T-helper 1 cell treated with Interleukin-12 subunit alpha and Interleukin-12 subunit beta and Interleukin-4 antibody, amounts not matched to agents 30 μg/mL and 1 μg/mL, for 36 hours (primary cell): ENCODE measurements around the gene CCDC50.

Experiments used
- H3K27ac Mint-ChIP-seq: one replicate; pipeline ENCODE4 v1.8.0; 2021; ENCODE audit warnings: mild to moderate bottlenecking, mixed read lengths
- H3K27me3 Mint-ChIP-seq: one replicate; pipeline ENCODE4 v1.8.0; 2021; ENCODE audit warnings: low read depth, mixed read lengths
- H3K36me3 Mint-ChIP-seq: one replicate; pipeline ENCODE4 v1.8.0; 2021; ENCODE audit warnings: low read depth, mixed read lengths
- H3K4me1 Mint-ChIP-seq: one replicate; pipeline ENCODE4 v1.8.0; 2021; ENCODE audit warnings: low read depth, mixed read lengths
- H3K4me3 Mint-ChIP-seq: one replicate; pipeline ENCODE4 v1.8.0; 2021; ENCODE audit warnings: mild to moderate bottlenecking, moderate library complexity, mixed read lengths
- H3K9me3 Mint-ChIP-seq: one replicate; pipeline ENCODE4 v1.8.0; 2021; ENCODE audit warnings: mixed read lengths

The CCDC50 gene

GRCh38 chr3:191331388-191331787 lies 2.2 kb downstream of the CCDC50 start:
- Mint-ChIP-seq H3K36me3 (no peaks in the 10 kb centered on the region), H3K27me3 (peaks cover 19% of the 10 kb centered on the region), H3K27ac (no peak overlapping the region), H3K4me3 (peak overlapping the region; percentile 75), H3K9me3 (no peaks in the 10 kb centered on the region), H3K4me1 (peaks cover 16% of the 10 kb centered on the region)

GRCh38 chr3:191333298-191333880 lies 4.2 kb downstream of the CCDC50 start:
- peaks cover 15% of the 10 kb centered on the region for H3K27me3 Mint-ChIP-seq
- no peaks in the 10 kb centered on the region for H3K36me3 Mint-ChIP-seq
- H3K4me1 Mint-ChIP-seq, result peaks cover 14% of the 10 kb centered on the region
- H3K9me3 Mint-ChIP-seq, result no peaks in the 10 kb centered on the region
- no peak overlapping the region for H3K4me3 Mint-ChIP-seq
- H3K27ac Mint-ChIP-seq, result no peak overlapping the region

GRCh38 chr3:191334346-191334893 lies 5.2 kb downstream of the CCDC50 start:
- peaks cover 9% of the 10 kb centered on the region for H3K27me3 Mint-ChIP-seq
- H3K4me3 Mint-ChIP-seq, result no peak overlapping the region
- H3K9me3 Mint-ChIP-seq, result no peaks in the 10 kb centered on the region
- peaks cover 10% of the 10 kb centered on the region for H3K4me1 Mint-ChIP-seq
- no peak overlapping the region for H3K27ac Mint-ChIP-seq
- no peaks in the 10 kb centered on the region for H3K36me3 Mint-ChIP-seq

GRCh38 chr3:191336833-191337232 lies 7.6 kb downstream of the CCDC50 start:
- Mint-ChIP-seq H3K4me3 (no peak overlapping the region), H3K27ac (no peak overlapping the region), H3K9me3 (no peaks in the 10 kb centered on the region), H3K4me1 (peaks cover 3% of the 10 kb centered on the region), H3K36me3 (no peaks in the 10 kb centered on the region), H3K27me3 (no peaks in the 10 kb centered on the region)

- no peaks in the 10 kb centered on the region for H3K36me3 Mint-ChIP-seq
- H3K4me1 Mint-ChIP-seq, result peaks cover 3% of the 10 kb centered on the region
- no peak overlapping the region for H3K27ac Mint-ChIP-seq
- no peaks in the 10 kb centered on the region for H3K9me3 Mint-ChIP-seq
- no peak overlapping the region for H3K4me3 Mint-ChIP-seq
- no peaks in the 10 kb centered on the region for H3K27me3 Mint-ChIP-seq
These were observed 8.9 kb downstream of the CCDC50 start for GRCh38 chr3:191338177-191338488.

GRCh38 chr3:191339316-191339917 lies 10.2 kb downstream of the CCDC50 start:
- no peak overlapping the region for H3K4me3 Mint-ChIP-seq
- H3K36me3 Mint-ChIP-seq, result no peaks in the 10 kb centered on the region
- H3K27ac Mint-ChIP-seq, result no peak overlapping the region

GRCh38 chr3:191340351-191340750 lies 11.2 kb downstream of the CCDC50 start:
- H3K36me3 Mint-ChIP-seq, result no peaks in the 10 kb centered on the region
- H3K27ac Mint-ChIP-seq, result no peak overlapping the region
- no peaks in the 10 kb centered on the region for H3K9me3 Mint-ChIP-seq
- no peak overlapping the region for H3K4me3 Mint-ChIP-seq
- no peaks in the 10 kb centered on the region for H3K4me1 Mint-ChIP-seq
- H3K27me3 Mint-ChIP-seq, result no peaks in the 10 kb centered on the region

More at GRCh38 chr3:191339316-191339917, 10.2 kb downstream of the CCDC50 start:
- Mint-ChIP-seq H3K9me3 (no peaks in the 10 kb centered on the region), H3K27me3 (no peaks in the 10 kb centered on the region), H3K4me1 (no peaks in the 10 kb centered on the region)

- Mint-ChIP-seq H3K4me1 (no peaks in the 10 kb centered on the region), H3K36me3 (no peaks in the 10 kb centered on the region), H3K9me3 (no peaks in the 10 kb centered on the region), H3K4me3 (no peak overlapping the region), H3K27me3 (no peaks in the 10 kb centered on the region), H3K27ac (no peak overlapping the region)
These were observed 11.8 kb downstream of the CCDC50 start for GRCh38 chr3:191340966-191341365.

- Mint-ChIP-seq H3K4me1 (no peaks in the 10 kb centered on the region), H3K36me3 (no peaks in the 10 kb centered on the region), H3K4me3 (no peak overlapping the region), H3K9me3 (no peaks in the 10 kb centered on the region), H3K27ac (no peak overlapping the region), H3K27me3 (no peaks in the 10 kb centered on the region)
These were observed 12.8 kb downstream of the CCDC50 start for GRCh38 chr3:191342006-191342405.

- Mint-ChIP-seq H3K4me1 (no peaks in the 10 kb centered on the region), H3K9me3 (no peaks in the 10 kb centered on the region), H3K27ac (no peak overlapping the region)
These were observed 13.2 kb downstream of the CCDC50 start for GRCh38 chr3:191342411-191342810.

GRCh38 chr3:191343115-191343514 lies 13.9 kb downstream of the CCDC50 start:
- no peaks in the 10 kb centered on the region for H3K4me1 Mint-ChIP-seq
- H3K27me3 Mint-ChIP-seq, result no peaks in the 10 kb centered on the region
- no peaks in the 10 kb centered on the region for H3K36me3 Mint-ChIP-seq
- H3K9me3 Mint-ChIP-seq, result no peaks in the 10 kb centered on the region
- no peak overlapping the region for H3K4me3 Mint-ChIP-seq
- no peak overlapping the region for H3K27ac Mint-ChIP-seq

More at GRCh38 chr3:191342411-191342810, 13.2 kb downstream of the CCDC50 start:
- Mint-ChIP-seq H3K36me3 (no peaks in the 10 kb centered on the region), H3K27me3 (no peaks in the 10 kb centered on the region), H3K4me3 (no peak overlapping the region)

- Mint-ChIP-seq H3K4me1 (no peaks in the 10 kb centered on the region), H3K4me3 (no peak overlapping the region), H3K36me3 (no peaks in the 10 kb centered on the region), H3K27me3 (no peaks in the 10 kb centered on the region), H3K9me3 (no peaks in the 10 kb centered on the region), H3K27ac (no peak overlapping the region)
These were observed 14.7 kb downstream of the CCDC50 start for GRCh38 chr3:191343913-191344312.

- Mint-ChIP-seq H3K4me1 (no peaks in the 10 kb centered on the region), H3K27me3 (no peaks in the 10 kb centered on the region), H3K27ac (no peak overlapping the region), H3K9me3 (no peaks in the 10 kb centered on the region), H3K36me3 (no peaks in the 10 kb centered on the region), H3K4me3 (no peak overlapping the region)
These were observed 16.1 kb downstream of the CCDC50 start for GRCh38 chr3:191345334-191345733.

- no peaks in the 10 kb centered on the region for H3K36me3 Mint-ChIP-seq
- H3K27ac Mint-ChIP-seq, result no peak overlapping the region
- no peaks in the 10 kb centered on the region for H3K27me3 Mint-ChIP-seq
- no peaks in the 10 kb centered on the region for H3K4me1 Mint-ChIP-seq
- H3K9me3 Mint-ChIP-seq, result no peaks in the 10 kb centered on the region
- H3K4me3 Mint-ChIP-seq, result no peak overlapping the region
These were observed 18.0 kb downstream of the CCDC50 start for GRCh38 chr3:191347228-191347627.

GRCh38 chr3:191348098-191348497 lies 18.9 kb downstream of the CCDC50 start:
- H3K4me1 Mint-ChIP-seq, result no peaks in the 10 kb centered on the region
- H3K36me3 Mint-ChIP-seq, result no peaks in the 10 kb centered on the region
- H3K27me3 Mint-ChIP-seq, result no peaks in the 10 kb centered on the region

More at GRCh38 chr3:191348098-191348497, 18.9 kb downstream of the CCDC50 start:
- Mint-ChIP-seq H3K4me3 (no peak overlapping the region), H3K9me3 (no peaks in the 10 kb centered on the region), H3K27ac (no peak overlapping the region)
